Activated naive CD8-positive, alpha-beta T cell treated with anti-CD3 and anti-CD28 coated beads, Interleukin-2, amount 10 ng/mL, durations not matched to agents 7 days and 5 days (primary cell): ENCODE data around the gene UGT3A2. TPM values are rescaled to one million over a fixed set of nuclear protein-coding genes. Genes with fewer than 3 reads are reported as not detected.

Experiments
- total RNA-seq, 2 experiments: library from RNA; stranded (reverse); gene quantifications; one replicate each; pipeline ENCODE4 v1.2.3, GENCODE V29; 2021

UGT3A2 gene
- total RNA-seq, 2 experiments from 2014 or later, result not detected

Other genes with a start within 250 kb of the UGT3A2 start
- 100 to 1,000 TPM; 738 to 891 TPM for gene IL7R, start 210.0 kb downstream of the UGT3A2 start, total RNA-seq
- not detected for gene CAPSL, start 128.3 kb downstream of the UGT3A2 start, total RNA-seq
- gene UGT3A1, start 75.5 kb downstream of the UGT3A2 start, total RNA-seq, result not detected
- gene LMBRD2, start 85.0 kb upstream of the UGT3A2 start, total RNA-seq, result 10 to 100 TPM; 13.8 to 14.4 TPM
- gene SKP2, start 85.2 kb upstream of the UGT3A2 start, total RNA-seq, result 10 to 100 TPM; 40.8 to 49.2 TPM
- 10 to 100 TPM; 16.5 to 17.3 TPM for gene NADK2, start 175.0 kb upstream of the UGT3A2 start, total RNA-seq
- not detected for gene RANBP3L, start 235.0 kb upstream of the UGT3A2 start, total RNA-seq